GM19238 (cell line): ENCODE results near the gene NAA80.

Experiments
- DNase-seq: peaks from one replicate; pipeline ENCODE4 v3.0.0; 2011; ENCODE audit warnings: low spot score; ENCODE audit not compliant: insufficient read length

The NAA80 gene

DNA sequence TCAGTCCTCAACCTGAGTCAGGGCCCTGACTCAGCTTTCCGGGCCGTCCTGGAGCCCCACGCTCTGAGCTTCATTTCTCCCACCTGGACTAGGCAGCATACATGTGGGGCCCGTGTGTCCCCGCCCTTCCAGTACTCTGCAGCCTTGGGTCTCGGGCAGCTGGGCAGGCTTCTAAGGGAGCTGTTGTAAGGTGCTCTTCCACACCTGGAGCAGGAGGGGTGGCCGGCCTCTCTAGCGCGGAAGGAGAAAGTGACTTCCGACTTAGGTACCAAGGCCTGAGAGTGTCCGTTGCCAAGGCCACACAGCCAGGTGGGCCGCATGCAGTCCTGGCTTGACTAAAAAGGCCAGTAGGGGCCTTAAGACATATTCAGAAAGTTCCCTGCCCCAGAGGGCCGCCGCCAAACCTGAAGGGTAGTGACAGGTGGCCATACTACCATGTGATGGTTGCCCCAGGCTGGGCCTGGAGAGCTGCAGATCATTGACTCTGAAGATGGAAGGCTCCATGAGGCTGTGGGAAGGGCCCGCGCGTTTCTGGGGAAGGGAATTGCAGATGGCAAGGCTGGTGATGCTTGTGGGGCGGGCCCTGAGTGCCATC lies 39.7 kb downstream of the NAA80 start:
- DNase-seq, result no peak

- DNase-seq, result no peak
These were observed 40.2 kb downstream of the NAA80 start for GRCh38 chr3:50258979-50259378.

GRCh38 chr3:50258029-50258680 lies 41.0 kb downstream of the NAA80 start:
- no peak for DNase-seq

- DNase-seq, result no peak
These were observed 42.0 kb downstream of the NAA80 start for GRCh38 chr3:50256978-50257890.

DNA sequence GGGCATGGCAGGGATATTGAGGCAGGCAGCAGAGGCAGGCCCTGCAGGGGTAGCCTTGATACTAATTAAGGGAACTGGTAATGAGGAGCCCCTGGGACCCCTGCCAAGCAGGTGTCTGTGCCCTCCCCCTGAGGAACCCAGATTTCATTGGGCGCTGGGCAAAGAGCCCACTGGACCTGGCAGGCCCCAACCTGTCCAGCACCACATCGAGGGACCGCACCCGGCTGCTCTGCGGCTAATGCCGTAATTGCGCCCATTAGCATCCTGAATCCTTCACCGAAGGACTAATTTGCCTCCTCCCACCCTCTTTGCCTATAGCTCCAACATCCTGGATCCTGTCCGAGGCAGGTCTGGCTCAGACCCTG lies 44.0 kb downstream of the NAA80 start:
- no peak for DNase-seq

DNA sequence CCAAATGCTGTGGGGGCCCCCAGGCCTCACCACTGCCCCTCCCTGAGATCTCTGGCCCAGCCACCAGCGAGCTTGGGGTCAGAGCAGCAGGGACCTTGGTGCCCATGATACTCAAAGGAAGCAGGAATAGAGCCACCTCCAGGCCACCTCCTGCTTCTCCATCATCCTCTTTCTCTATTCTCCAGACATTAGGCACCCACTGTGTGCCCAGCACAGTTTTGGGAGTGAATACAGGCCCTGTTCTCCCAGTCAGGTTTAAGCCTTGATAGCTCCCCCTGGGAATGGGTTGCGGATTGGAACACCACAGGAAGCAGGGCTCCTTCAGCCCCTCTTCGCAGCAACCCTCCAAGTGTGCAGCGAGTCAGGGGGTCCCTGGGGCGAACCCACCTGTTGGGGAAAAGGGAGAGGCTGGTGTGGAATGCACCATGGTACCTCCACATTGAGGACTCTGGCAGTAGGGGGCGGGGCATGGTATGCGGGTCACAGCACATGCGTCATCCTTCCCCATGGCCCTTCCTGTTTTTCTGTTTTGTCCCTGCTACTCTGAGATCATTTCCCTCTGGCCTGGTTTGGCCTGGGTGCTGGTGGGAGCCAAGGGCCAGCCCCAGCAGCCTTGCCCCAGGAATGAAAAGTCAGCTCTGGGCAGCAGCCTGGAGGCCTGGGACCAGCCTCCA lies 44.5 kb downstream of the NAA80 start:
- no peak for DNase-seq

DNA sequence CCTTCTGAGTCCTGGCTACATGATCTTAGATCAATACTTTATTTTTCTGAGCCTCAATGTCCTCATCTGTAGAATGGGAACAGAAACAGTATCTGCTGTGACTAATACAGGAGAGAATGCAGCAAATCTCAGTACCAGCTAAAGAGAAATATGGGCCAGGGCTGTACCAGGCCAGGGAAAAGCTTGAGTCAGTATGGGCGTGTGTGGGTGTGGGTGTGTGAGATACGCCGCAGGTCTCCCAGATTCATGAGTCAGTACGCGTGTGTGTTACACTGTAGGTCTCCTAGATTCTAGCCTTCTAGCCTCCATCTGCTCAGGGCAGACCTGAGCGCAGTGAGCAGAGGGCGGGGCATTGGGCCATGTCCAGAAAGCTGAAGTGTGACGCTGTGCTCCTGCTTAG lies 48.0 kb downstream of the NAA80 start:
- no peak for DNase-seq

- no peak for DNase-seq
These were observed 48.7 kb downstream of the NAA80 start for GRCh38 chr3:50250514-50250913.

GRCh38 chr3:50249457-50249856 lies 49.7 kb downstream of the NAA80 start:
- DNase-seq, result no peak

- no peak for DNase-seq
These were observed 50.8 kb downstream of the NAA80 start for GRCh38 chr3:50248387-50248786.

GRCh38 chr3:50246517-50246954 lies 52.7 kb downstream of the NAA80 start:
- DNase-seq, result peak; percentile 54
